Fibroblast of skin of left quadriceps (primary cell): ENCODE measurements around the gene RANBP3.

Experiments
- DNase-seq, 2 experiments: peaks; one replicate each; pipeline ENCODE4 v3.0.0-alpha.2; 2013; ENCODE audit warnings: low read depth in 2 of 2

RANBP3 gene

GRCh38 chr19:5926641-5927440, 51.1 kb downstream of the RANBP3 start:
- DNase-seq: peak; percentile 89

- DNase-seq: no peak
These were observed 52.0 kb downstream of the RANBP3 start for GRCh38 chr19:5925830-5926427.

- no peak for DNase-seq
These were observed 54.6 kb downstream of the RANBP3 start for GRCh38 chr19:5923356-5923755.

GRCh38 chr19:5922161-5922545, 55.8 kb downstream of the RANBP3 start:
- DNase-seq: no peak

GRCh38 chr19:5921516-5922160, 56.3 kb downstream of the RANBP3 start:
- no peak for DNase-seq

GRCh38 chr19:5918463-5919079, 59.4 kb downstream of the RANBP3 start:
- DNase-seq: no peak

- DNase-seq: no peak
These were observed 60.4 kb downstream of the RANBP3 start for GRCh38 chr19:5917431-5918107.

GRCh38 chr19:5916181-5916708, 61.7 kb downstream of the RANBP3 start:
- DNase-seq: no peak

- no peak for DNase-seq
These were observed 62.2 kb downstream of the RANBP3 start for GRCh38 chr19:5915782-5916165.

GRCh38 chr19:5914946-5915781, 62.8 kb downstream of the RANBP3 start:
- DNase-seq: no peak

- DNase-seq: no peak
These were observed 63.6 kb downstream of the RANBP3 start for GRCh38 chr19:5914358-5914774.

- no peak for DNase-seq
These were observed 64.1 kb downstream of the RANBP3 start, which contains the start of gene CAPS for GRCh38 chr19:5913739-5914357. Gene CAPS (plus strand): TSS chr19:5914254. CDS start chr19:5914407, 153 bp downstream.

- DNase-seq: no peak
These were observed 66.6 kb downstream of the RANBP3 start for GRCh38 chr19:5911366-5911765.

GRCh38 chr19:5910638-5910907, 67.4 kb downstream of the RANBP3 start:
- DNase-seq: no peak

GRCh38 chr19:5908773-5909442, 69.0 kb downstream of the RANBP3 start:
- DNase-seq: no peak

GRCh38 chr19:5907241-5907640, 70.7 kb downstream of the RANBP3 start:
- no peak for DNase-seq

GRCh38 chr19:5905114-5905778, 72.7 kb downstream of the RANBP3 start:
- DNase-seq: no peak

GRCh38 chr19:5904352-5905113, 73.4 kb downstream of the RANBP3 start, which contains the start of gene VMAC:
Gene VMAC (plus strand): TSS chr19:5904872. CDS start chr19:5904891, 19 bp downstream.
- DNase-seq: peak; percentile 100
